Measurements from ENCODE around the gene FAM180B. TPM values are rescaled to one million over a fixed set of nuclear protein-coding genes. Genes with fewer than 3 reads are reported as not detected.
A peak's percentile ranks its signal among the peaks of the same experiment; 100 is the strongest.

Gene FAM180B, protein sequence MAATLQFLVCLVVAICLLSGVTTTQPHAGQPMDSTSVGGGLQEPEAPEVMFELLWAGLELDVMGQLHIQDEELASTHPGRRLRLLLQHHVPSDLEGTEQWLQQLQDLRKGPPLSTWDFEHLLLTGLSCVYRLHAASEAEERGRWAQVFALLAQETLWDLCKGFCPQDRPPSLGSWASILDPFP
- total RNA-seq (2021), result 0.16 to 0.28 TPM in 2 of 3 replicates, not detected in the other
- percentile 14 among the genes with signal in this experiment for Bru-seq, nascent RNA
- long read RNA-seq, experiment 1, partial matches to known transcripts, result 0 of 1 reads
- long read RNA-seq, experiment 1, other reads (novel, unspliced or antisense), result 1 of 1 reads
- long read RNA-seq, experiment 2, result 0 reads
- long read RNA-seq, experiment 3, result 0 reads

DNA sequence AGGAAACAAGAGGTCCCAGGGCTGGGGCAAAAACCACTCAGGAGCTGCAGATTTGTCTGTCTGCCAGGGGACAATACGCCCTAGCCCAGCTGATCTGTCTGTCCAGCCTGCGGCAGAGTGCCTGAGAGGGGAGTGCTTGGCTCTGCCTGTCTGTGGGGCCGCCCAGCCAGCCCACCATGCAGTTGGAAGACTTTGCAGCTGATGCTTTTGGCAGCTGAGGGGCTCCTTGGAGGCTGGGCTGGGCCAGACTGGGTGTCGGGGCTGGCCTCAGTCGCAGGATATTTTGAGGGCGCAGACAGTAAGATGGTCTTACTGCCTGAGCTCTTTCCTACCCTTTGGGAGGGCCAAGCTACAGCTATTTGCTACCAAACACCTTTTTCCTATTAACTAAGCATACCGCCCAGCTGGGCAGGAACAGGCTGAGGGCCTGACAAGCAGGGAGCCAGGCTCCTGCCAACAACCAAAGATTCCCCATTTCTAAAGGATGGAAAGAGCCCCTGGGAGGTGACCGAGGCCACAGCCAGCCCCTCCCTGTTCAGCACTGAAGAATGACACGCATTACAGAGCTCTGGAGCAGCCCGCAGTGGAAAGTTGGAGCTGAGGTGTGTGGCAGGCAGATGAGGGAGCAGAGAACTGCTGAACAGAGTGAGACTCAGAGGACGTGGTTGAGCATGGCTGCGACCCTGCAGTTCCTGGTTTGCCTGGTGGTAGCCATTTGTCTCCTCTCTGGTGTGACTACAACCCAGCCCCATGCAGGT, at the start of gene FAM180B:
FAM180B (plus strand) TSS at position 581 of the 758 bp plus-strand sequence; CDS start at position 672, 91 bp downstream.
- H3K27ac Mint-ChIP-seq, result no peak within 1 kb of the TSS; the same call in 1 of the 2 replicates
- ChIA-PET POLR2A (no interaction called here), CTCF (no interaction called here)
- TF ChIP-seq, protein P1, sequence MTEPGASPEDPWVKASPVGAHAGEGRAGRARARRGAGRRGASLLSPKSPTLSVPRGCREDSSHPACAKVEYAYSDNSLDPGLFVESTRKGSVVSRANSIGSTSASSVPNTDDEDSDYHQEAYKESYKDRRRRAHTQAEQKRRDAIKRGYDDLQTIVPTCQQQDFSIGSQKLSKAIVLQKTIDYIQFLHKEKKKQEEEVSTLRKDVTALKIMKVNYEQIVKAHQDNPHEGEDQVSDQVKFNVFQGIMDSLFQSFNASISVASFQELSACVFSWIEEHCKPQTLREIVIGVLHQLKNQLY (CRISPR knock-in tag; IDR thresholded peaks at IDR 0.05), result no peak
- no peak for TF ChIP-seq EMX1 (CRISPR knock-in tag; IDR thresholded peaks at IDR 0.05)
- TF ChIP-seq NFE2L1 (CRISPR knock-in tag; IDR thresholded peaks at IDR 0.05), result no peak
- TF ChIP-seq, protein P2, sequence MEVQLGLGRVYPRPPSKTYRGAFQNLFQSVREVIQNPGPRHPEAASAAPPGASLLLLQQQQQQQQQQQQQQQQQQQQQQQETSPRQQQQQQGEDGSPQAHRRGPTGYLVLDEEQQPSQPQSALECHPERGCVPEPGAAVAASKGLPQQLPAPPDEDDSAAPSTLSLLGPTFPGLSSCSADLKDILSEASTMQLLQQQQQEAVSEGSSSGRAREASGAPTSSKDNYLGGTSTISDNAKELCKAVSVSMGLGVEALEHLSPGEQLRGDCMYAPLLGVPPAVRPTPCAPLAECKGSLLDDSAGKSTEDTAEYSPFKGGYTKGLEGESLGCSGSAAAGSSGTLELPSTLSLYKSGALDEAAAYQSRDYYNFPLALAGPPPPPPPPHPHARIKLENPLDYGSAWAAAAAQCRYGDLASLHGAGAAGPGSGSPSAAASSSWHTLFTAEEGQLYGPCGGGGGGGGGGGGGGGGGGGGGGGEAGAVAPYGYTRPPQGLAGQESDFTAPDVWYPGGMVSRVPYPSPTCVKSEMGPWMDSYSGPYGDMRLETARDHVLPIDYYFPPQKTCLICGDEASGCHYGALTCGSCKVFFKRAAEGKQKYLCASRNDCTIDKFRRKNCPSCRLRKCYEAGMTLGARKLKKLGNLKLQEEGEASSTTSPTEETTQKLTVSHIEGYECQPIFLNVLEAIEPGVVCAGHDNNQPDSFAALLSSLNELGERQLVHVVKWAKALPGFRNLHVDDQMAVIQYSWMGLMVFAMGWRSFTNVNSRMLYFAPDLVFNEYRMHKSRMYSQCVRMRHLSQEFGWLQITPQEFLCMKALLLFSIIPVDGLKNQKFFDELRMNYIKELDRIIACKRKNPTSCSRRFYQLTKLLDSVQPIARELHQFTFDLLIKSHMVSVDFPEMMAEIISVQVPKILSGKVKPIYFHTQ (CRISPR knock-in tag; IDR thresholded peaks at IDR 0.05), result no peak
- TF ChIP-seq ZNF263 (CRISPR knock-in tag; IDR thresholded peaks at IDR 0.05; ENCODE audit: low read depth), result no peak
- TF ChIP-seq, protein P3, sequence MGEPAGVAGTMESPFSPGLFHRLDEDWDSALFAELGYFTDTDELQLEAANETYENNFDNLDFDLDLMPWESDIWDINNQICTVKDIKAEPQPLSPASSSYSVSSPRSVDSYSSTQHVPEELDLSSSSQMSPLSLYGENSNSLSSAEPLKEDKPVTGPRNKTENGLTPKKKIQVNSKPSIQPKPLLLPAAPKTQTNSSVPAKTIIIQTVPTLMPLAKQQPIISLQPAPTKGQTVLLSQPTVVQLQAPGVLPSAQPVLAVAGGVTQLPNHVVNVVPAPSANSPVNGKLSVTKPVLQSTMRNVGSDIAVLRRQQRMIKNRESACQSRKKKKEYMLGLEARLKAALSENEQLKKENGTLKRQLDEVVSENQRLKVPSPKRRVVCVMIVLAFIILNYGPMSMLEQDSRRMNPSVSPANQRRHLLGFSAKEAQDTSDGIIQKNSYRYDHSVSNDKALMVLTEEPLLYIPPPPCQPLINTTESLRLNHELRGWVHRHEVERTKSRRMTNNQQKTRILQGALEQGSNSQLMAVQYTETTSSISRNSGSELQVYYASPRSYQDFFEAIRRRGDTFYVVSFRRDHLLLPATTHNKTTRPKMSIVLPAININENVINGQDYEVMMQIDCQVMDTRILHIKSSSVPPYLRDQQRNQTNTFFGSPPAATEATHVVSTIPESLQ (CRISPR knock-in tag; IDR thresholded peaks at IDR 0.05), result no peak
- H3K4me1 Mint-ChIP-seq, result no peaks in the 10 kb centered on the region
- ATAC-seq, result no peak
- DNase-seq (ENCODE audit: low spot score), result no peak
- H3K4me3 Mint-ChIP-seq, result no peak within 1 kb of the TSS
- peaks cover 20% of the 10 kb centered on the region for H3K27me3 Mint-ChIP-seq (ENCODE audit: low read depth)
- H3K36me3 Mint-ChIP-seq, result peaks cover 37% of the 10 kb centered on the region
- no peaks in the 10 kb centered on the region for H3K9me3 Mint-ChIP-seq

DNA sequence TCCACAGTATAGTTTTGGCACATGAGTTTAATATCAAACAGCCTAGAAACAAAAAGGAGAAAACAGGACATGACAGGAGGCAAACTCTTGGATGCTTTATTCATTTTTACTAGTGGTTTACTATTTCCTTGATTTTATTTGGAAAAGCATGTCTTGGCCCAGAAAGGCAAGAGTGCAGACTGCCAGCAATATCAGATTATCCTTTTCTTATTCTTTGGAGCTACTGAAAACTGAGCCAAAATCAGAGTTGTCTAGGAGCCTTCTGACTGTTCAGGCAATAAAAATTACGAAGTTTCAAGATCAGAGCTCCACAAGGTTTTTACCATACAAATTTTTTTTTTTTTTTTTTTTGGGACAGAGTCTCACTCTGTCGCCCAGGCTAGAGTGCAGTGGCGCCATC, 49.6 kb upstream of the FAM180B start:
- POLR2A ChIA-PET, result no interaction called here
- no peaks in the 10 kb centered on the region for H3K27me3 Mint-ChIP-seq (ENCODE audit: low read depth)
- DNase-seq (ENCODE audit: low spot score) (no peak), ATAC-seq (no peak)
- CTCF ChIA-PET, result interaction anchor here (1.1 to 1.9 kb wide), 3 partner anchors 16 to 359 kb away, joined by 3 to 8 read pairs (median 5); no protein-coding TSS in a partner anchor
- peaks cover 3% of the 10 kb centered on the region; the same call in 1 of the 2 replicates for H3K36me3 Mint-ChIP-seq
- no peak overlapping the region for H3K27ac Mint-ChIP-seq
- no peaks in the 10 kb centered on the region for H3K9me3 Mint-ChIP-seq
- H3K4me1 Mint-ChIP-seq, result peaks cover 44% of the 10 kb centered on the region
- no peak overlapping the region for H3K4me3 Mint-ChIP-seq
- TF ChIP-seq ZNF317 (CRISPR knock-in tag; IDR thresholded peaks at IDR 0.05; ENCODE audit: borderline replicate concordance, low read depth) (no peak), ZNF232 (CRISPR knock-in tag; IDR thresholded peaks at IDR 0.05) (no peak), ZNF423 (CRISPR knock-in tag; IDR thresholded peaks at IDR 0.05) (no peak), FOXP1 (CRISPR knock-in tag; IDR thresholded peaks at IDR 0.05; ENCODE audit: borderline replicate concordance) (no peak), NR1H2 (CRISPR knock-in tag; IDR thresholded peaks at IDR 0.05) (no peak), NR3C1 (CRISPR knock-in tag; conservative IDR thresholded peaks at IDR 0.05; ENCODE audit: low read depth) (no peak)
- TF ChIP-seq, protein P4, sequence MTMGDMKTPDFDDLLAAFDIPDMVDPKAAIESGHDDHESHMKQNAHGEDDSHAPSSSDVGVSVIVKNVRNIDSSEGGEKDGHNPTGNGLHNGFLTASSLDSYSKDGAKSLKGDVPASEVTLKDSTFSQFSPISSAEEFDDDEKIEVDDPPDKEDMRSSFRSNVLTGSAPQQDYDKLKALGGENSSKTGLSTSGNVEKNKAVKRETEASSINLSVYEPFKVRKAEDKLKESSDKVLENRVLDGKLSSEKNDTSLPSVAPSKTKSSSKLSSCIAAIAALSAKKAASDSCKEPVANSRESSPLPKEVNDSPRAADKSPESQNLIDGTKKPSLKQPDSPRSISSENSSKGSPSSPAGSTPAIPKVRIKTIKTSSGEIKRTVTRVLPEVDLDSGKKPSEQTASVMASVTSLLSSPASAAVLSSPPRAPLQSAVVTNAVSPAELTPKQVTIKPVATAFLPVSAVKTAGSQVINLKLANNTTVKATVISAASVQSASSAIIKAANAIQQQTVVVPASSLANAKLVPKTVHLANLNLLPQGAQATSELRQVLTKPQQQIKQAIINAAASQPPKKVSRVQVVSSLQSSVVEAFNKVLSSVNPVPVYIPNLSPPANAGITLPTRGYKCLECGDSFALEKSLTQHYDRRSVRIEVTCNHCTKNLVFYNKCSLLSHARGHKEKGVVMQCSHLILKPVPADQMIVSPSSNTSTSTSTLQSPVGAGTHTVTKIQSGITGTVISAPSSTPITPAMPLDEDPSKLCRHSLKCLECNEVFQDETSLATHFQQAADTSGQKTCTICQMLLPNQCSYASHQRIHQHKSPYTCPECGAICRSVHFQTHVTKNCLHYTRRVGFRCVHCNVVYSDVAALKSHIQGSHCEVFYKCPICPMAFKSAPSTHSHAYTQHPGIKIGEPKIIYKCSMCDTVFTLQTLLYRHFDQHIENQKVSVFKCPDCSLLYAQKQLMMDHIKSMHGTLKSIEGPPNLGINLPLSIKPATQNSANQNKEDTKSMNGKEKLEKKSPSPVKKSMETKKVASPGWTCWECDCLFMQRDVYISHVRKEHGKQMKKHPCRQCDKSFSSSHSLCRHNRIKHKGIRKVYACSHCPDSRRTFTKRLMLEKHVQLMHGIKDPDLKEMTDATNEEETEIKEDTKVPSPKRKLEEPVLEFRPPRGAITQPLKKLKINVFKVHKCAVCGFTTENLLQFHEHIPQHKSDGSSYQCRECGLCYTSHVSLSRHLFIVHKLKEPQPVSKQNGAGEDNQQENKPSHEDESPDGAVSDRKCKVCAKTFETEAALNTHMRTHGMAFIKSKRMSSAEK (CRISPR knock-in tag; IDR thresholded peaks at IDR 0.05; ENCODE audit: borderline replicate concordance), result no peak
- TF ChIP-seq, protein P5, sequence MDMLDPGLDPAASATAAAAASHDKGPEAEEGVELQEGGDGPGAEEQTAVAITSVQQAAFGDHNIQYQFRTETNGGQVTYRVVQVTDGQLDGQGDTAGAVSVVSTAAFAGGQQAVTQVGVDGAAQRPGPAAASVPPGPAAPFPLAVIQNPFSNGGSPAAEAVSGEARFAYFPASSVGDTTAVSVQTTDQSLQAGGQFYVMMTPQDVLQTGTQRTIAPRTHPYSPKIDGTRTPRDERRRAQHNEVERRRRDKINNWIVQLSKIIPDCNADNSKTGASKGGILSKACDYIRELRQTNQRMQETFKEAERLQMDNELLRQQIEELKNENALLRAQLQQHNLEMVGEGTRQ (CRISPR knock-in tag; IDR thresholded peaks at IDR 0.05), result no peak
- TF ChIP-seq, protein P6, sequence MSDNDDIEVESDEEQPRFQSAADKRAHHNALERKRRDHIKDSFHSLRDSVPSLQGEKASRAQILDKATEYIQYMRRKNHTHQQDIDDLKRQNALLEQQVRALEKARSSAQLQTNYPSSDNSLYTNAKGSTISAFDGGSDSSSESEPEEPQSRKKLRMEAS (CRISPR knock-in tag; IDR thresholded peaks at IDR 0.05), result no peak
- TF ChIP-seq, protein P7, sequence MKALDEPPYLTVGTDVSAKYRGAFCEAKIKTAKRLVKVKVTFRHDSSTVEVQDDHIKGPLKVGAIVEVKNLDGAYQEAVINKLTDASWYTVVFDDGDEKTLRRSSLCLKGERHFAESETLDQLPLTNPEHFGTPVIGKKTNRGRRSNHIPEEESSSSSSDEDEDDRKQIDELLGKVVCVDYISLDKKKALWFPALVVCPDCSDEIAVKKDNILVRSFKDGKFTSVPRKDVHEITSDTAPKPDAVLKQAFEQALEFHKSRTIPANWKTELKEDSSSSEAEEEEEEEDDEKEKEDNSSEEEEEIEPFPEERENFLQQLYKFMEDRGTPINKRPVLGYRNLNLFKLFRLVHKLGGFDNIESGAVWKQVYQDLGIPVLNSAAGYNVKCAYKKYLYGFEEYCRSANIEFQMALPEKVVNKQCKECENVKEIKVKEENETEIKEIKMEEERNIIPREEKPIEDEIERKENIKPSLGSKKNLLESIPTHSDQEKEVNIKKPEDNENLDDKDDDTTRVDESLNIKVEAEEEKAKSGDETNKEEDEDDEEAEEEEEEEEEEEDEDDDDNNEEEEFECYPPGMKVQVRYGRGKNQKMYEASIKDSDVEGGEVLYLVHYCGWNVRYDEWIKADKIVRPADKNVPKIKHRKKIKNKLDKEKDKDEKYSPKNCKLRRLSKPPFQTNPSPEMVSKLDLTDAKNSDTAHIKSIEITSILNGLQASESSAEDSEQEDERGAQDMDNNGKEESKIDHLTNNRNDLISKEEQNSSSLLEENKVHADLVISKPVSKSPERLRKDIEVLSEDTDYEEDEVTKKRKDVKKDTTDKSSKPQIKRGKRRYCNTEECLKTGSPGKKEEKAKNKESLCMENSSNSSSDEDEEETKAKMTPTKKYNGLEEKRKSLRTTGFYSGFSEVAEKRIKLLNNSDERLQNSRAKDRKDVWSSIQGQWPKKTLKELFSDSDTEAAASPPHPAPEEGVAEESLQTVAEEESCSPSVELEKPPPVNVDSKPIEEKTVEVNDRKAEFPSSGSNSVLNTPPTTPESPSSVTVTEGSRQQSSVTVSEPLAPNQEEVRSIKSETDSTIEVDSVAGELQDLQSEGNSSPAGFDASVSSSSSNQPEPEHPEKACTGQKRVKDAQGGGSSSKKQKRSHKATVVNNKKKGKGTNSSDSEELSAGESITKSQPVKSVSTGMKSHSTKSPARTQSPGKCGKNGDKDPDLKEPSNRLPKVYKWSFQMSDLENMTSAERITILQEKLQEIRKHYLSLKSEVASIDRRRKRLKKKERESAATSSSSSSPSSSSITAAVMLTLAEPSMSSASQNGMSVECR (CRISPR knock-in tag; IDR thresholded peaks at IDR 0.05; ENCODE audit: borderline replicate concordance), result no peak

All from WTC11 (cell line).